ENCODE measurements around the gene CYLD.

DNA sequence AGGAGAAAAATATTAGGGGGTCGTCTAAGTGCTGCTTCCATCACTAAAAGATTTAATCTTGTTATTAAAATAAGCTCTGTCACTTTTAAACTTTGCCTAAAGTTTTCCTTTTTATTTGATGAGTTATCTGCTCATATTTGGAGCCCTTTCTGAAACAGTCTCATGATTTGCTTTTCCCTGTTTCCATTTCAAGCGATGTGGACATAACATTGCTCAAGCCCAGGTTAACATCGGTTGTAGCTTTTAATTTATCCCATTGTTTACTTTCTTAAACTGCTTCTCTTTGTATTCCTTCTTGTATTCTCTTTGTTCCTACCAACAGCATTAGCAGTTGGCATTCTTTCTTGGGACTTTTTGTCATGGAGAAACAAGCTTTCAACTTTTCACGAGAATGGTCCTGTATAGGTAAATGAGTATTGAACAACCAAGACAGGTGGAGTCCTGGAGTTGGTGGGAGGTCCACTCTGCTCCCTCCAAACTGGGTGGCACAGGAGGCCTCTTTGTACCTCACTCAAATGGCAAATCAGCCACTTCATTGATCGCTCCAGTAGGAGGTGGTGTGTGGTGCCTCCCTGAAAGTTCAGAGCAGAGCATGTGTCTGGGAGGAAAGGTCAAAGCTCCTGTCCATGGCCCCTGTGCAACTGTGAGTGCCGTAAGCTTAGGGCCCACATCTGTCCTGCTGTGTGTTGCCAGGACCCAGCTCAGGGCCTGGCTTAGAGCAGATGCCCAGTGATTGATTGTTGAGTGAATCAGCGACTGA lies 107.0 kb downstream of the CYLD start:
- TF ChIP-seq POLR2A (IDR thresholded peaks at IDR 0.05) (no peak), POLR2AphosphoS5 (IDR thresholded peaks at IDR 0.05) (no peak)
- TF ChIP-seq, protein P1, sequence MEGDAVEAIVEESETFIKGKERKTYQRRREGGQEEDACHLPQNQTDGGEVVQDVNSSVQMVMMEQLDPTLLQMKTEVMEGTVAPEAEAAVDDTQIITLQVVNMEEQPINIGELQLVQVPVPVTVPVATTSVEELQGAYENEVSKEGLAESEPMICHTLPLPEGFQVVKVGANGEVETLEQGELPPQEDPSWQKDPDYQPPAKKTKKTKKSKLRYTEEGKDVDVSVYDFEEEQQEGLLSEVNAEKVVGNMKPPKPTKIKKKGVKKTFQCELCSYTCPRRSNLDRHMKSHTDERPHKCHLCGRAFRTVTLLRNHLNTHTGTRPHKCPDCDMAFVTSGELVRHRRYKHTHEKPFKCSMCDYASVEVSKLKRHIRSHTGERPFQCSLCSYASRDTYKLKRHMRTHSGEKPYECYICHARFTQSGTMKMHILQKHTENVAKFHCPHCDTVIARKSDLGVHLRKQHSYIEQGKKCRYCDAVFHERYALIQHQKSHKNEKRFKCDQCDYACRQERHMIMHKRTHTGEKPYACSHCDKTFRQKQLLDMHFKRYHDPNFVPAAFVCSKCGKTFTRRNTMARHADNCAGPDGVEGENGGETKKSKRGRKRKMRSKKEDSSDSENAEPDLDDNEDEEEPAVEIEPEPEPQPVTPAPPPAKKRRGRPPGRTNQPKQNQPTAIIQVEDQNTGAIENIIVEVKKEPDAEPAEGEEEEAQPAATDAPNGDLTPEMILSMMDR (IDR thresholded peaks at IDR 0.05), result no peak
